ENCODE measurements around the gene TIPARP. TPM values are rescaled to one million over a fixed set of nuclear protein-coding genes. Genes with fewer than 3 reads are reported as not detected.

The TIPARP gene
- total and polyA plus RNA-seq, 2 donors (not counting 1 experiment from before 2014, with no cell fraction given): 11.2 to 42.5 TPM

DNA sequence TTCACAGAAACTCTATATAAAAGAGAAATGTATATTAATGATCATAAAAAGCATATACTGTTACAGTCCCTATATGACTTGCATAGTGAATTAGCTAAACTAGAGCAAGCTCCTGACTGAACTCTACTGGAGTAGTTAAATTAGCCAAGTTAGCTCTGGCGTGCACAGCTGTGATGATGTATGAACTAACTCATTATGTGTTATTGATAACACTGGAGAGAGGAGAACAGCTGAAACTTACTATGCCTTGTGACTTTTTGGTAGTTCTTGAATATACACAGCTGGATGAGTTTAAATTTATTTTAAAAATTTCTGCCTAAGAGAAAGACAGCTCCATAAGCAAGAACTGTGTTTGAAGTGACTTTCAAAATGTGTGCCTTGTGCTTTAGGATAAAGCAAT lies 8.1 kb downstream of the TIPARP start:
- no peaks in the 10 kb centered on the region for H3K27me3 Mint-ChIP-seq
- Histone ChIP-seq H3K4me3 (ENCODE audit: control extremely low read depth in 1 of 5, extremely low read depth in 1 of 5, insufficient read depth in 1 of 5, low read depth in 2 of 5, low read length in 4 of 5) (no peak overlapping the region), H2AFZ (ENCODE audit: insufficient read depth, low read depth, low read length, poor library complexity, severe bottlenecking) (no peak overlapping the region), H3K36me3 (replicated peaks in 1 of 2; ENCODE audit: control extremely low read depth in 1 of 2, control insufficient read depth in 1 of 2, extremely low read depth in 1 of 2, insufficient read depth in 2 of 2, low read length in 1 of 2) (peaks cover 3 to 22% of the 10 kb centered on the region in 2 experiments), H3K27ac (ENCODE audit: low read length in 2 of 2) (no peak overlapping the region), H3K9me3 (ENCODE audit: control extremely low read depth in 1 of 3, control insufficient read depth in 2 of 3, insufficient read depth in 1 of 3, low read length in 2 of 3) (no peaks in the 10 kb centered on the region), H4K20me1 (ENCODE audit: control insufficient read depth, insufficient read depth, low read length, poor library complexity, severe bottlenecking) (peaks cover 83% of the 10 kb centered on the region), H3K79me2 (ENCODE audit: control insufficient read depth, insufficient read depth, low read length) (peaks cover 97% of the 10 kb centered on the region), H3K9ac (ENCODE audit: low read length) (no peak overlapping the region), H3K4me1 (ENCODE audit: control insufficient read depth in 2 of 2, insufficient read depth in 2 of 2, low read length in 2 of 2) (peaks cover 26 to 48% of the 10 kb centered on the region in 2 donors), H3K4me2 (replicated peaks; ENCODE audit: low read depth, low read length, poor library complexity, severe bottlenecking) (no peak overlapping the region), H3K27me3 (replicated peaks in 1 of 4; ENCODE audit: control extremely low read depth in 1 of 4, control insufficient read depth in 3 of 4, insufficient read depth in 4 of 4, low read length in 3 of 4) (no peaks in the 10 kb centered on the region)
- ChIA-PET POLR2A (interaction anchor here (0.6 kb wide), 1 partner anchor 460 kb away, joined by 3 read pairs; no protein-coding TSS in a partner anchor), CTCF (interaction anchor here (1.0 to 1.5 kb wide), 4 partner anchors 21 to 455 kb away, joined by 3 to 5 read pairs (median 4); no protein-coding TSS in a partner anchor)
- no peak overlapping the region for H3K4me3 Mint-ChIP-seq
- peaks cover 74% of the 10 kb centered on the region for H3K4me1 Mint-ChIP-seq
- no peak for DNase-seq
- H3K9me3 Mint-ChIP-seq (ENCODE audit: insufficient read depth): no peaks in the 10 kb centered on the region
- H3K27ac Mint-ChIP-seq: no peak overlapping the region
- WGBS (ENCODE audit: insufficient coverage): no CpG with 5 or more reads among the region's 1 CpG
- intact Hi-C loops (cut with micrococcal nuclease): no loop called here
- no peak for TF ChIP-seq EZH2 (IDR thresholded peaks at IDR 0.05; ENCODE audit: borderline replicate concordance, insufficient read depth, low read depth, low read length, poor library complexity, severe bottlenecking)
- no peak for TF ChIP-seq CTCF (IDR thresholded peaks at IDR 0.05)
- no peak for ATAC-seq (ENCODE audit: low read depth)

DNA sequence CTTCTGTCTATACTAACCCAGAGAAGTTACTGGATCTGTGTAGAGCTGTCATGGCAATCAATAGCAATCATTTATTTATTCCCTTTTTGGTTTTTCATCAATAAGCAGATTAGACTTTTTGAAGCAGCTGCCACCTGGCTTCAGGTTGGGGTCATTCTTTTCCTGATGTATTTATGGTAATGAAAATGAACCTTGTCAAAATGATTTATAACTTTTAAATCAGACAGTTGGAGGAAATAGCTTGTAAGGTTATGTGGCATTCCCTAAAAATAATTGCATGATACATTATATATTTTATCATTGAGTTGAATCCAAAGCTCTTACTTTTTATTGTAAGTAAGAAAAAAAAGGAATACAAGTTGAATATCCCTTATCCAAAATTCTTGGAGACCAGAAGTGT lies 8.6 kb downstream of the TIPARP start:
- peaks cover 72% of the 10 kb centered on the region for H3K4me1 Mint-ChIP-seq
- no peak overlapping the region for H3K9ac ChIP-seq (ENCODE audit: low read length)
- no peak overlapping the region for H2AFZ ChIP-seq (ENCODE audit: insufficient read depth, low read depth, low read length, poor library complexity, severe bottlenecking)
- CTCF ChIA-PET: interaction anchor here (1.0 to 1.4 kb wide), 3 partner anchors 398 to 455 kb away, joined by 3 to 5 read pairs (median 5); no protein-coding TSS in a partner anchor
- DNase-seq: no peak
- TF ChIP-seq CTCF (IDR thresholded peaks at IDR 0.05) (no peak), EZH2 (IDR thresholded peaks at IDR 0.05; ENCODE audit: borderline replicate concordance, insufficient read depth, low read depth, low read length, poor library complexity, severe bottlenecking) (no peak)
- no peak overlapping the region for H3K27ac ChIP-seq (ENCODE audit: low read length in 2 of 2)
- H3K27me3 Mint-ChIP-seq: no peaks in the 10 kb centered on the region
- no peak overlapping the region for H3K4me3 ChIP-seq (ENCODE audit: control extremely low read depth in 1 of 5, extremely low read depth in 1 of 5, insufficient read depth in 1 of 5, low read depth in 2 of 5, low read length in 4 of 5)
- POLR2A ChIA-PET: no interaction called here
- H3K36me3 ChIP-seq (replicated peaks in 1 of 2; ENCODE audit: control extremely low read depth in 1 of 2, control insufficient read depth in 1 of 2, extremely low read depth in 1 of 2, insufficient read depth in 2 of 2, low read length in 1 of 2): peaks cover 3 to 21% of the 10 kb centered on the region in 2 experiments
- H3K27me3 ChIP-seq (replicated peaks in 1 of 4; ENCODE audit: control extremely low read depth in 1 of 4, control insufficient read depth in 3 of 4, insufficient read depth in 4 of 4, low read length in 3 of 4): no peaks in the 10 kb centered on the region
- no peak overlapping the region for H3K4me3 Mint-ChIP-seq
- H3K27ac Mint-ChIP-seq: no peak overlapping the region
- peaks cover 97% of the 10 kb centered on the region for H3K79me2 ChIP-seq (ENCODE audit: control insufficient read depth, insufficient read depth, low read length)
- H3K9me3 Mint-ChIP-seq (ENCODE audit: insufficient read depth): no peaks in the 10 kb centered on the region
- no peak for ATAC-seq (ENCODE audit: low read depth)
- peaks cover 80% of the 10 kb centered on the region for H4K20me1 ChIP-seq (ENCODE audit: control insufficient read depth, insufficient read depth, low read length, poor library complexity, severe bottlenecking)
- intact Hi-C loops (cut with micrococcal nuclease): no loop called here
- peaks cover 24 to 47% of the 10 kb centered on the region in 2 donors for H3K4me1 ChIP-seq (ENCODE audit: control insufficient read depth in 2 of 2, insufficient read depth in 2 of 2, low read length in 2 of 2)
- no peaks in the 10 kb centered on the region for H3K9me3 ChIP-seq (ENCODE audit: control extremely low read depth in 1 of 3, control insufficient read depth in 2 of 3, insufficient read depth in 1 of 3, low read length in 2 of 3)
- H3K4me2 ChIP-seq (replicated peaks; ENCODE audit: low read depth, low read length, poor library complexity, severe bottlenecking): no peak overlapping the region
